ENCODE data around the gene TRIM33.

TRIM33 gene

GRCh38 chr1:114349891-114350605, 161.0 kb downstream of the TRIM33 start:
- no peak for DNase-seq (ENCODE audit: low spot score)

GRCh38 chr1:114347431-114348209, 163.4 kb downstream of the TRIM33 start:
- DNase-seq (ENCODE audit: low spot score) = no peak

DNA sequence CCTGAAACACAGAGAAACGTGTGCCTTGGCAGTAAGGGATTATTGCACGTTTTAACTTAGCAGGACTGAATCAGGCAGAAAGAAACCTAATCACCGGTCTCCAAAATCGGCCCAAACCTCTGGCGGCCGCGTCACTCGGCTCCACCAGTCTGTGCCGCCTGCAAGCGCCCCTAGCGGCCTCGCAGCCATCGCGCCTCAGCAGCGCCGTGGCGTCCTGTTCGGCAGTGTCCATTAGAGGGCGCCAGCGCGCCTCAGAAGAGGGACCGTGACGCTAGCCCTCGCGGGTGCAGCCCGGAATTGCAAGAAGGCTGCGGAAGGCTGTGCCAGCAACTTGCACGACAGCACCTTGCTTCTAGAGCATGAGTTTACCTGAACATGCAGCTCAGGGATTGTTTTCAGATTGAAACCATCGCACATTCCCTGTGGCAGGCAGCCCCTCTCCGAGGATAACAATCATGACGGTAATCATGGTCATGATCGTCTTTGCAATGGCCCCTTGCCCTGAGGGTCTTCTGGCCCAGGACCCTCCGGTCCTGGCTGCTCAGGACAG, 164.4 kb downstream of the TRIM33 start:
- peak; percentile 76 for DNase-seq (ENCODE audit: low spot score)

- no peak for DNase-seq (ENCODE audit: low spot score)
Measured at GRCh38 chr1:114345930-114346479, 165.0 kb downstream of the TRIM33 start.

GRCh38 chr1:114344656-114345055, 166.3 kb downstream of the TRIM33 start:
- no peak for DNase-seq (ENCODE audit: low spot score)

All from COLO829 (cell line).